Measurements from ENCODE around the gene MICALL2.

MICALL2 gene

DNA sequence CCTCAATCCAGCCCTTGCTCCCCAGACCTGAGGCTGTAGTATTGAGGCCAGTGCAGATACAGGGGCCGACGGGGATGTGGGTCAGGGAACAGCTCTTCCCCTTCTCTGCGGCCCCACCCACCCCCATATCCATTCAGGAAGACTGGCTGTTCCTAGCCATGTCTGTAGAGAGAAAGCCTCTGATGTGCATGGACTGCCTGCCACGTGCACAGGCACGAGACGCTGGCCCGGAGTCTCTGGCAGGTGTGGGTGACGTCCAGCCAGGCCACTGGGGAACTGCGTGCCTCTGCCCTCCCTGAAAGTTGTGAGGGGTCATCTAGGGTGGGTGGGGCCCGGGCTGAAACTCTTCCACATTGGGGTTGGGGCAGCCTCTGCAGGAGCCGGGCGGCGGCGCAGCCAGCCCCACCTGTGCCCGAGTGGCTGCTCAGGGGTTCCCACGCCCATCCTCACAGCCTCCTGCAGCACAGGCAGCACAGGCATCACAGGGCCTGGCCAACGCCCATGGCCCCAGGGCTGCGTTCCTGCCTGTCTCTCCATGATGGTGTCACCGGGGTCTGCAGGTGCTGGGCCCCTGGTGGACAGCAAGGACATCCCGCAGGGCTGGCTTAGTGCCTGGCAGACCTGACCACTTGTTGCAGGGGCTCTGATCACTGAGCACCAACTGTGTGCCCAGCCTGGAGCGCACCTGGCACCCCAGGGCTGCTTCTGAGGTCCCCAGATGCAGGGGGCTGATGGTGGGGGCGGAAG is 27.5 kb downstream of the MICALL2 start:
- DNase-seq, result no peak

- no peak for DNase-seq
Observed at GRCh38 chr7:1431226-1431625, 28.0 kb downstream of the MICALL2 start.

DNA sequence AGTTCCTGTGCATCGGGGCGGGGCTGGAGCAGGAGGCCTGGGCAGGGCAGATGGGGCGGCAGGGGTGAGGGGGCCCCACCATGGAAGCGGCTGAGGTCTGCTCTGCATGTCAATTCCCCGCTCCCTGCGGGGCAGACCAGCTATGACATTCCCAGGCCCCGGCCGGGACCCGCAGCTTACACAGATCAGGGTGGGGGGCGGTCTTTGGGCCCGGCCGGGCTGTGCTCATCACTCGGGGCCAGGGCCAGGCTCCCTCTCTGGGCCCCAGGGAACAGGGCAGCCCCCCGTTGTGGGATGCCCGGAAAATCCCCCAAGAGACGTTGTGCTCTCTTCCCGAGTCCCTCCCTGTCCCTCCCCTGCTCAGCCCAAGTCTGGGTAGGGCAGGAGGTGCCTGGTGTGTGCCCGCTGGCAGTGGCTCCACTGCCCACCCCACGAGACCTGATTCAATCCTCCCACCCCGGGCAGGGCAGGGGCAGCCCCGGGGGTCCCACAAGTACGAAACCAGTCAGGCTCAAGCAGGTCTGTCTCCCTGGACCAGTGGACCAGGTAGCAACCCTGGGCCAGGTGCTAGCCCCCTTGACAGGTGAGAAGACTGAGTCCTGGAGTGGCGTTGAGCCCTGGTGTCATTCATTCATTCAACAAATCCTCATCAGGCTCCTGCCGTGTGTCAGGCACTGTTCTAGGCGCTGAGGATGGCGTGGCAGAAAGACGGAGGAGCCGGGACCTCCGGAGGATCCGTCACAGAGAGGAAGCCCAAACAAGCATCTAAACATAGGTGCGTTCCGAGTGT is 29.0 kb downstream of the MICALL2 start:
- no peak for DNase-seq

GRCh38 chr7:1428941-1429501 is 30.2 kb downstream of the MICALL2 start:
- no peak for DNase-seq

DNA sequence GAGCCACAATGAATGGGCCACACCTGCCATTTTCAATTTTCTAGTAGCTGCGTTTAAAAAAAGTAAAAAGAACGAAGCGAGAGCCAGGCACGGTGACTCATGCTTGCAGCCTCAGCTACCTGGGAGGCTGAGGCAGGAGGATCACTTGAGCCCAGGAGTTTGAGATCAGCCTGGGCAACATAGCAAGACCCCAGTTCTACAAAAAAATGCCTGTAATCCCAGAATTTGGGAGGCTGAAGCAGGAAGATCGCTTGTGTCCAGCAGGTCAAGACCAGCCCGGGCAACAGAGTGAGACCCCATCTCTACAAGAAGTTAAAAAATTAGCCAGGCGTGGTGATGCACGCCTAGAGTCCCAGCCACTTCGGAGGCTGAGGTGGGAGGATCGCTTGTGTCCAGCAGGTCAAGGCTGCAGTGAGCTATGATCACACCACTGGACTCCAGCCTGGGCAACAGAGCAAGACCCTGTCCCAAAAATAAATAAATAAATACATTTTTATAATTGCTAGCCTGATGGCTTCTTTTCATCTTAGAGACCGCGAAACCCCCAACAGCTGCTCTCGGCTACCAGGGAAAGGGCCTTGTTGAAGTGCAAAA is 32.1 kb downstream of the MICALL2 start:
- DNase-seq, result no peak

GRCh38 chr7:1426474-1426873 is 32.8 kb downstream of the MICALL2 start:
- no peak for DNase-seq

GRCh38 chr7:1425292-1426136 is 33.8 kb downstream of the MICALL2 start:
- DNase-seq, result no peak

DNA sequence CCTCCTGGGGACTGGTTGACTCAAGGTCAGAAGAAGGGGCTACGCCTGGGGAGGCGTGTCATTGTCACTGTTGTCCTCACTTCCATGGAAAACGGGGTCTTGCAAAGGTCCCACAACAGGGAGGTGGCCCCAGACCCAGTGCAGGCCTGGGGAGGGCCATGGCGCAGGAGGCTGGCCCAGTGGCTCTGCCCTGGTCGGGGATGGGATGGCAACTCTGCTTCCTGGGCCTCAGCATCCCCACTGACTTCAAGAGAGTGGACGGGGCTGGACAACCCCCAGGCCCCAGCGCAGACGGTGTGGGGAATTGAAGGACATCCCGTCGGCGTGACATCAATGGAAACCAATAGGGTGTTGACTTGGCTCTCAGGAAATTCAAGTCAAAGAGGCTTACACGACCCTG is 35.2 kb downstream of the MICALL2 start:
- DNase-seq, result no peak

DNA sequence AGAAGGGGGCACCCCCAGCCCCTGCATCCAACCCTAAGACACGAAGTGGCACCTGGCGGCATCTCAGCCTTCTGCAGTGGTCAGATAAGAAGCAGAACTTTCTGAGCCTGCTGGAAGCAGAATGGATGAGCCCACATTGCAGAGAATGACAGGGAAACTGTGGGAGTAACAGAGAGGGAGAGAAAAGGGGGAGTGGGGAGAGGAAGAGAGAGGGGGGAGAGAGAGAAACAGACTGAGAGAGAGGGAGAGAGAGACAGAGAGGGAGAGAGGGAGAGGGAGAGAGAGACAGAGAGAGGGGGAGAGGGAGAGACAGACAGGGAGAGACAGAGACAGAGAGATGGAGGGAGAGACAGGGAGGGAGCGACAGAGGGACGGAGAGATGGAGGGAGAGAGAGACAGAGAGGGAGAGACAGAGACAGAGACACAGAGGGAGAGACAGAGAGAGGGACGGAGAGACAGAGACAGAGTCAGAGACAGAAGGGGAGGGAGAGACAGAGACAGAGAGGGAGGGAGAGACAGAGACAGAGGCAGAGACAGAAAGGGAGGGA is 35.9 kb downstream of the MICALL2 start:
- no peak for DNase-seq

- no peak for DNase-seq
Observed at GRCh38 chr7:1422512-1423263, 36.6 kb downstream of the MICALL2 start.

DNA sequence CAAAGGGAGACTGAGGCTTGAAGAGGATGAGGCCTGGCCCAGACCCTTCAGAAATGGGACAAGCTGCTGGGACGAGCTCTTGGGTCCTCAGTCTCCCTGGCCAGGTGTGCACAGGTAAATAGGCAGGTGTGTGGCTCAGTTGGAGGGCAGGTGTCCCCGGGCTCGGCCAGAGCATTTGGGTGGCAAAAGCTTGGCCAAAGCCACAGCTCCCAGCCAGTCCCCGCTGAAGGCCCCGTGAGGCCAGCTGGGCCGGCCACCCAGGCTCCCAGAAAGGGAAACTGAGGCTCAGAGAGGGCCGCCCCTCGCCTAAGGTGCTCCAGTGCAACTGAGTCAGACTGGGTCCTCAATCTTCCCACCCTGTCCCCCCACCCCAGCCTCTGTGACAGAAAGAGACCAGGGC is 37.3 kb downstream of the MICALL2 start:
- DNase-seq, result no peak

- DNase-seq, result no peak
Observed at GRCh38 chr7:1421020-1421790, 38.1 kb downstream of the MICALL2 start.

- DNase-seq, result no peak
Observed at GRCh38 chr7:1419688-1420087, 39.6 kb downstream of the MICALL2 start.

- no peak for DNase-seq
Observed at GRCh38 chr7:1419310-1419634, 40.0 kb downstream of the MICALL2 start.

DNA sequence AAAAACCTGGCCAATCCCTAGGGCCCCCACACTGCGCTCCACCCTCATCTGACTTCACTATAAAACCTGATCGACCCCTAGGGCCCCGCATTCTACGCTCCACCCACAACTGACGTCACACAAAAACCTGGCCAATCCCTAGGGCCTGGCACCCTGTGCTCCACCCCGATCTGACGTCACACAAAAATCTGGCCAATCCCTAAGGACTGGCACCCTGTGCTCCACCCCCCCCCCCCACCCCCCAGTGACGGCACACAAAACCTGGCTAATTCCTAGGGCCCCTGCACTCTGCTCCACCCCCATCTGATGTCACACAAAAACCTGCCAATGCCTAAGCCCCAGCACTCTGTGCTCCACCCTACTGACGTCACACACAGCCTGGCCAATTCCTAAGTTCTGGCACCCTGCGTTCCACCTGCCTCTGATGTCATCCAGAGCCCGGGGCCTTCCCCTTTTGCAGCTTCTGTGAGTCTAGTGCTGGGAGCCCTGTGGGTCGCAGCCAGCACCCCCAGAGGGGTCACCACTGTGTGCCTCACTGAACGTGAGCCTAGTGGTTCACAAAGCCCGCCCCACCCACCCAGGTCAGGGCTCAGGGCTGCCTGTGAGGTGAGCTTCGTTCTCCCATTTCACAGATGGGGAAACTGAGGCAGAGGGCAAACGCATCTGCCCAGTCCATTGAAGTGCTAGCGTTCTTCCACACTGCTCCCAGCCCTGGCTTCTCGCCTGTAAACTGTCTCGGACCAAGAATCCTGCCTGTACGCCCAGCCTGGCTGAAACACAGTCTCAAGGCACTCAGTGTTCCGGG is 40.6 kb downstream of the MICALL2 start:
- DNase-seq, result no peak

DNA sequence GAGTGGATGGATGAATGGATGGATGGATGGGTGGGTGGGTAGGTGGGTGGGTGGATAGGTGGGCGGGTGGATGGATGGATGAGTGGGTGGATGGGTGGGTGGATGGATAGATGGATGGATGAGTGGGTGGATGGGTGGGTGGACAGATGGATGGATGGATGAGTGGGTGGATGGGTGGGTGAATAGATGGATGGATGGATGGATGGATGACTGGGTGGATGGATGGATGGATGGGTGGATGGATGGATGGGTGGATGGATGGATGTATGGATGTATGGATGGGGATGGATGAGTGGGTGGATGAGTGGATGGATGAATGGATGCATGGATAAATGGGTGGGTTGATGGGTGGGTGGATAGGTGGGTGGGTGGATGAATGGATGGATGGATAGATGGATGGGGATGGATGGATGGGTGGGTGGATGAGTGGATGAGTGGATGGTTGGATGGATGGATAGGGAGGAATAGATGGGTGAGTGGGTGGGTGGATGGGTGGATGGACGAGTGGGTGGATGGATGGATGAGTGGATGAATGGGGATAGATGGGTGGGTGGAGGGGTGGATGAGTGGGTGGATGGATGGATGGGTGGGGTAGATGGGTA is 43.8 kb downstream of the MICALL2 start:
- no peak for DNase-seq

- DNase-seq, result no peak
Observed at GRCh38 chr7:1413936-1414639, 45.2 kb downstream of the MICALL2 start.

DNA sequence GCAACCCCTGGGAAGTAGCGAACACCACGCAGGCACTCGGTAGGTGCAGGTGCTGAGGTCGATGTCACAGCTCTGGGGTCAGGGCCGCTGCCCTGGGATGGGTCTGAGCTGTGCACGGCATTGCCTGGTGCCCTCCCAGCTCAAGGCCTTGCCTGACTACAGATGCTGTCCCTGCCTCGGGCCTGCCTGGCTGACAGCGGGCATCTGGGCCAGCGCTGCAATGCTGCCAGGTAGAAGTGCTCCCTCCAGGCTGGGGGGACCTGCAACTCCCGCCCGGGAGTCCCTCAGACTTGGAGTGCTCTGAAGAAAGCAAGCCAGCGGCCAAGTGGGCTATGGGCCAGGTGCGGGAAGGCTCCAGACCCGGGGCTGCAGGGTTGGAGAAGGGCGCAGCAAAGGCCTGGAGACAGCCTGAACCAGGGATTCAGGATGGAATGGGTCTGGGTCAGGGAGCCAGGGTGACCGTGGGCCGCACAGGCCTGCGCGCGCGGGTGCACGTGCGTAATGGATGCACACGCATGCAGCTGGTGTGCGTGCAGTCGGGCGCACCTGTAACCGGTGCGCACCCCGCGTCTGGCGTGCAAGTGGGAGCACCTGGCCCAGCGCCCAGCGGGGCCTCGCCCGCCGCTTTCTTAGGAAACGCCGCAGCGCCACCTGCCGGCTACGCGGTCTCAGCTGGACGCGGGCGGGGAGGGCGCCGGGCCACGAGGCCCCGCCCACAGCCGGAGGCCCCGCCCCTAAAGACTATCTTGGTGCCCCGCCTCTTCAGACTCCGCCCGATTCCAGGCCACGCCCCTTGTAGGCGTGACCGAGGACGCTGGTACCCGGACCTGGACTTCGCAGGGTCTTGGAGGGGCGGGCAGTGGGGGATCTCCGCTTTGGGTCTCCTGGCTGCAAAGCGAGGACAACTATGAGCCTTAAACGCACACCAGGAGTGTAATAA is 46.7 kb downstream of the MICALL2 start:
- peak; percentile 84 to 88 for DNase-seq
